Thoracic aorta (tissue), 2 donors: Measurements from ENCODE around the gene OPRD1. TPM values are rescaled to one million over a fixed set of nuclear protein-coding genes. Genes with fewer than 3 reads are reported as not detected.

Experiments used
- ATAC-seq: fragments of 150-250 bp; one replicate; pipeline ENCODE4 v1.8.0; 2017; ENCODE audit warnings: low read depth; ENCODE audit not compliant: insufficient number of reproducible peaks, low FRiP score
- DNase-seq: peaks from one replicate; pipeline ENCODE4 v3.0.0-alpha.2; 2020; ENCODE audit warnings: low spot score
- H3K27ac ChIP-seq, 2 donors: fragments of 200-600 bp; sonication (generic); 1 replicate in 1 of 2; 2 replicates in 1 of 2; pipeline ENCODE4 v1.5.1; 2016; ENCODE audit warnings: mild to moderate bottlenecking in 2 of 2, moderate library complexity in 2 of 2
- H3K27me3 ChIP-seq: fragments of 200-600 bp; sonication (generic); replicated peaks from 2 replicates; pipeline ENCODE4 v1.6.0; 2016; ENCODE audit warnings: mild to moderate bottlenecking; ENCODE audit not compliant: insufficient read depth
- H3K36me3 ChIP-seq: fragments of 200-600 bp; sonication (generic); one replicate; pipeline ENCODE4 v1.5.1; 2016
- H3K4me1 ChIP-seq, 2 donors: fragments of 200-600 bp; sonication (generic); 1 replicate in 1 of 2; 2 replicates in 1 of 2; pipeline versions ENCODE4 v1.5.1 to v1.6.0; 2016; ENCODE audit warnings: low read depth in 2 of 2, mild to moderate bottlenecking in 1 of 2; ENCODE audit not compliant: control insufficient read depth in 1 of 2
- H3K4me3 ChIP-seq: fragments of 200-600 bp; sonication (generic); 2 replicates; pipeline ENCODE4 v1.5.1; 2016; ENCODE audit warnings: mild to moderate bottlenecking
- H3K9me3 ChIP-seq: fragments of 200-600 bp; sonication (generic); 2 replicates; pipeline ENCODE4 v1.5.1; 2016
- CTCF ChIP-seq: fragments of 200-600 bp; sonication (generic); IDR thresholded peaks from one replicate; pipeline ENCODE4 v1.5.1; 2019; ENCODE audit warnings: antibody characterized with exemption
- total RNA-seq, 2 donors: library from RNA; depleted of rRNA; stranded (reverse); fragments of >200 nt; gene quantifications; one replicate each; pipeline versions ENCODE4 v1.1.0 to v1.2.3, GENCODE V29; 2016

OPRD1 gene
- total RNA-seq, 2 donors from 2014 or later: not detected

DNA sequence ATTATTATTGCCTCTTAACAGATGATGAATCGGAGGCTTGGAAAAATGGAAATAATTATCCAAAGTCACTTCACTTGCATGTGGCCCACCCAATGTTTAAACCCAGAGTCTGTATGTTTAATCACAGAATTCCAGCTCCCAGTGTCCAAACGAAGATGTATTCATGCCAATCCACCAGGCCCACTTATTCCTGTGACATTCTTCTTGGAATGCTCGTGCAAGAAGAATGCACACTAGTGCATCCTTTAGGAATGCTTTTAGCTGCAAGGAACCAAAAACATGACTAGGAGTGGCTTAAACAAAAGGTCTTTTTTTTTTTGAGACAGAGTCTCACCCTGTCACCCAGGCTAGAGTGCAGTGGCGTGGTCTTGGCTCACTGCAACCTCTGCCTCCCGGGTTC, 8.9 kb upstream of the OPRD1 start:
- DNase-seq (no peak), ATAC-seq (no peak)
- Histone ChIP-seq H3K4me1 (no peaks in the 10 kb centered on the region), H3K9me3 (no peaks in the 10 kb centered on the region), H3K27me3 (no peaks in the 10 kb centered on the region), H3K4me3 (no peak overlapping the region), H3K27ac (no peak overlapping the region), H3K36me3 (no peaks in the 10 kb centered on the region)
- TF ChIP-seq CTCF: no peak

GRCh38 chr1:28803662-28804061, 8.3 kb upstream of the OPRD1 start:
- no peak overlapping the region for H3K27ac ChIP-seq
- H3K36me3 ChIP-seq: no peaks in the 10 kb centered on the region
- ATAC-seq (no peak), DNase-seq (no peak)
- no peaks in the 10 kb centered on the region for H3K4me1 ChIP-seq
- no peaks in the 10 kb centered on the region for H3K27me3 ChIP-seq
- H3K9me3 ChIP-seq: no peaks in the 10 kb centered on the region
- H3K4me3 ChIP-seq: no peak overlapping the region
- TF ChIP-seq CTCF: no peak

DNA sequence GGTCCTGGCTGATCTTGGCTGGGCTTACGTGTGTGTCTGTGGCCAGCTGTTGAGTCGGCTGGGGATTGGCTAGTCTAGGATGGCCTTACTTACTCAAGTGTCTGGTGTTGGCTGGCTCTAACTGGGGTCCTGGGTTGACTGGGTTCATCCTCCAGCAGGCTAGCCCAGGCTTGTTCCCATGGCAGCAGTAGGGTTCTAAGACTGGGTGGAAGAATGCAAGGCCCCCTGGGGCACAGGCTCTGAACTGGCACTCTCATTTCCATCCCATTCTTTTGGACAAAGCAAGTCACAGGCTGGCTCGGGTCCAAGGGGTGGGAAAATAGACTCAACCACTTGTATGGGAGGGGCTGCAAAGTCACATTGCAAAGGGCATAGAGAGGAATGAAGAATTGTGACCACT, 7.9 kb upstream of the OPRD1 start:
- ATAC-seq (no peak), DNase-seq (no peak)
- Histone ChIP-seq H3K36me3 (no peaks in the 10 kb centered on the region), H3K4me1 (no peaks in the 10 kb centered on the region), H3K27ac (no peak overlapping the region), H3K9me3 (no peaks in the 10 kb centered on the region), H3K27me3 (no peaks in the 10 kb centered on the region), H3K4me3 (no peak overlapping the region)
- TF ChIP-seq CTCF: no peak

GRCh38 chr1:28807046-28807445, 4.9 kb upstream of the OPRD1 start:
- H3K27me3 ChIP-seq: no peaks in the 10 kb centered on the region
- no peak overlapping the region for H3K4me3 ChIP-seq
- H3K4me1 ChIP-seq: no peaks in the 10 kb centered on the region
- no peak for DNase-seq
- no peaks in the 10 kb centered on the region for H3K9me3 ChIP-seq
- H3K36me3 ChIP-seq: no peaks in the 10 kb centered on the region
- no peak for ATAC-seq
- no peak for TF ChIP-seq CTCF
- H3K27ac ChIP-seq: no peak overlapping the region

GRCh38 chr1:28807986-28808385, 4.0 kb upstream of the OPRD1 start:
- H3K27ac ChIP-seq: no peak overlapping the region
- H3K4me3 ChIP-seq: no peak overlapping the region
- ATAC-seq (no peak), DNase-seq (no peak)
- H3K9me3 ChIP-seq: no peaks in the 10 kb centered on the region
- H3K27me3 ChIP-seq: no peaks in the 10 kb centered on the region
- TF ChIP-seq CTCF: no peak
- H3K4me1 ChIP-seq: no peaks in the 10 kb centered on the region
- no peaks in the 10 kb centered on the region for H3K36me3 ChIP-seq
